GM19372 (cell line): ENCODE measurements around the gene PMIS2.
A peak's percentile ranks its signal among the peaks of the same experiment; 100 is the strongest.

Experiments
- ATAC-seq: cut with Tn5 transposase; IDR thresholded peaks from one replicate; pipeline ENCODE4 v1.9.1; 2021; ENCODE audit warnings: mild to moderate bottlenecking, low read depth, moderate library complexity; ENCODE audit not compliant: unreplicated experiment

Gene PMIS2

DNA sequence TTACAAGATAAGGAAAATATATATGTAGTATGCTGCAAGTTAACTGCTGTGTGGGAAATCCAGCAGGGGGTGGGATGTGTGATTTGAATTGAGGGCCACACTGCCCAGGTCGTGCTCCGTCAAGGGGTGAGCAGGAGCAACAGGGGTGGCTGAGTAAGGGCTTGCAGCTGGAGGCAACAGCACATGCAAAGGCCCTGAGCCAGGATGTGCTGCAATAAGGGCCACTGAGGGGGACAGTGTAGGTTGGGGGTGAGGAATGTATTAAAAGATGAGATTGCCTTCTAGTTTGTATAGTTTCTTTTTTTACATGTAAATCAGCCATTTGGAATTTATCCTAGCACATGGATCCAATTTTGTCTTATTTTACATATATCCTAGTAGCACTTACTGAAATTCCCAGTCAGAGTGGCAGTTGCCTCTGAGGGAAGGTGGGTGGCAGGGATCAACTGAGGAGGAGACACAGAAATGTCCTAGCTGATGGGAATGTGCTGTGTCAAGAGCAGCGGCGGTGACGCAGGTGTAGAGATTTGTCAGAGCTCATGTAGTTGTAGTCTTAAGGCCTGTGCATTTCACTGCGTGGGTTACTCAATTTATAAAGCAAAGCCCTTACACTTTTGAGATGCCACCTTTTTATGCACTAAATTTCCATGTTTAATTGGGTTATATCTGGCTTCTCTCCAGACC is 37.5 kb downstream of the PMIS2 start:
- ATAC-seq: no peak

- ATAC-seq: no peak
Observed at GRCh38 chr19:35628264-35628564, 42.2 kb downstream of the PMIS2 start.

GRCh38 chr19:35628565-35629331 is 42.8 kb downstream of the PMIS2 start, which contains the start of gene RBM42:
TSS of gene RBM42 (plus strand) at chr19:35629036. CDS start at chr19:35629154, 118 bp downstream.
- ATAC-seq: peak; percentile 97

DNA sequence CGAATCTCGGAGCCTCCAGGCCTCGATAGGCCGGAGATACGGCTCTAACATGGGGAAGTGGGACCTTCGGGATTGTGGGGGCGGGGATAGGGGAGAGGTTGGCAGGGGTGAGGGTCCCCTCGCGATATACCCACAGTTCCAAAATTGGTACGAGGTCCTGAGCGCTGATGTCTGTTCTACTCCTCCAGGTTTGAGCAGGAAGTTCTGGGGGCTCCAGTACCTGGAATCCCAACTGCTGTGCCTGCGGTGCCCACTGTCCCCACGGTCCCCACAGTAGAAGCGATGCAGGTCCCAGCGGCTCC is 43.3 kb downstream of the PMIS2 start:
- ATAC-seq: no peak

DNA sequence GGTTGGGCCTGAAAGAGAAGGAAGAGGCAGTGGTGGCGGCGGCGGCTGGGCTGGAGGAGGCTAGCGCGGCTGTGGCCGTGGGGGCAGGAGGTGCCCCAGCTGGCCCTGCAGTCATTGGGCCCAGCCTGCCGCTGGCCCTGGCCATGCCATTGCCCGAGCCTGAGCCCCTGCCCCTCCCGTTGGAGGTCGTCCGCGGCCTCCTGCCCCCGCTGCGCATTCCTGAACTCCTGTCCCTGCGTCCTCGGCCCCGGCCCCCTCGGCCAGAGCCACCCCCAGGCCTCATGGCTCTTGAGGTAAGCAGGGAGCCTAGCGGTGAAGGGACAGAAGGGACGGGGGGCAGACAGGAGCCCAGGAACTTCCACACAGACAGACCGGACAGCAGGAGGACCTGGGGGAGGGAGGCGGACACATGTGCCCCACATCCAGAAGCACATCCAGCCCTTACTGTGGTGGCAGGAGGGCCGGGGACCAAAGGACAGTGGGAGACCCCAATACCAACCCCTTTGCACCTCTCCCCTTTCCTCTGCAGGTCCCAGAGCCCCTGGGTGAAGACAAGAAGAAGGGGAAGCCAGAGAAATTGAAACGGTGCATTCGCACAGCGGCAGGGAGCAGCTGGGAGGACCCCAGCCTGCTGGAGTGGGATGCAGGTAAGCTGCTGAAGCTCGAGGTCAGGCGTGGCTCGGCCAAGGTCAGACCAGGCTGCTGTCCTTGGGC is 47.9 kb downstream of the PMIS2 start:
- no peak for ATAC-seq

GRCh38 chr19:35636651-35637050 is 50.7 kb downstream of the PMIS2 start:
- no peak for ATAC-seq
